Glomerular endothelial cell (primary cell): Measurements from ENCODE around the gene MTA2. TPM values are rescaled to one million over a fixed set of nuclear protein-coding genes. Genes with fewer than 3 reads are reported as not detected.
"Not testable (repeated sequence)": the region's sequence is repeated elsewhere in the genome, so short reads cannot be mapped to it uniquely, and the experiment has no call there.

Experiments
- DNase-seq: peaks from one replicate; pipeline ENCODE4 v3.0.0-alpha.2; 2011; ENCODE audit warnings: low read depth, low spot score; ENCODE audit errors: extremely low read depth
- total RNA-seq: library from RNA; depleted of rRNA; stranded (reverse); fragments of >200 nt; gene quantifications from 2 replicates; pipeline ENCODE4 v1.2.3, GENCODE V29; 2015

MTA2 gene
- total RNA-seq, 1 donor from 2014 or later, result 154 TPM

GRCh38 chr11:62570903-62571302 is 30.8 kb downstream of the MTA2 start:
- DNase-seq, result not testable (repeated sequence)

DNA sequence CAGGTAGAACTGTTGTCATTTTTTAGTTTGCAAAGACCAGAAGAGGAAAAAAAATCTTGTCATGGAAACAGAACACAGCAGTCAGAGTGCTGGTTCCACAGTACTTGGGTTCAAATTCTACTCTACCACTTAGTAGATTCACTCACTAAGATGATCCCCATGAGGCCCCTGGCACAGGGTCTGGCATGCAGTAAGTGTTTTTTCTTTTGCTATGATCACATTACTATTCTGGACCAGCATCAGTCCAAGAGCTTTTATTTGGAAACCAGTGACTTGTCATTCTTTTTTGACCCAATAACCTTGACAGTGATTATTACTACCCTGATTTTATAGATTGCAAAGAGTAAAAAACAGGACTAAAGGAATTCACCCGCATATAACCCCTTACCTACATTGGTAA is 32.1 kb downstream of the MTA2 start:
- no peak for DNase-seq

- no peak for DNase-seq
Measured at GRCh38 chr11:62567018-62567633, 34.5 kb downstream of the MTA2 start.

GRCh38 chr11:62566247-62566646 is 35.4 kb downstream of the MTA2 start:
- DNase-seq, result no peak

- DNase-seq, result no peak
Measured at GRCh38 chr11:62565100-62565802, 36.4 kb downstream of the MTA2 start.

- not testable (repeated sequence) for DNase-seq
Measured at GRCh38 chr11:62561677-62562230, 39.9 kb downstream of the MTA2 start.

GRCh38 chr11:62560566-62561103 is 41.0 kb downstream of the MTA2 start:
- peak; percentile 83 for DNase-seq

DNA sequence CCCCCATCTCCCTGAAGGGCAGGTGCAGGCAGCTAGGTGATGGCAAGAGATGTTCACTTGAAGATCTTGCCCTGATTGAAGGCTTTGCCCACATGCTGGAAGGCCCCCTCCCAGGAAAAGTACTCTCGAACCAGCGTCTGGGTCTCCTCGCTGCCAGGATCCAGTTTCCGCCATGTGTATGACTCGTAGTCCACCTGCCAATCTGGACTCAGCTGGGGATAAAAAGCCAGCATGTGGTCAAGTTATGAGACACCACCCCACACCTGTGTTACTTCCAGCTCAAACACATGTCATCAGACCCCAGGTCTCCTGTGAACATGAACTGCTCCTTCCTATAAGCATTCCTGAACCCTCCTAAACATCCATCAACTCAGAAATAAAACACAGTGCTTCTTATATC is 42.0 kb downstream of the MTA2 start:
- not testable (repeated sequence) for DNase-seq

DNA sequence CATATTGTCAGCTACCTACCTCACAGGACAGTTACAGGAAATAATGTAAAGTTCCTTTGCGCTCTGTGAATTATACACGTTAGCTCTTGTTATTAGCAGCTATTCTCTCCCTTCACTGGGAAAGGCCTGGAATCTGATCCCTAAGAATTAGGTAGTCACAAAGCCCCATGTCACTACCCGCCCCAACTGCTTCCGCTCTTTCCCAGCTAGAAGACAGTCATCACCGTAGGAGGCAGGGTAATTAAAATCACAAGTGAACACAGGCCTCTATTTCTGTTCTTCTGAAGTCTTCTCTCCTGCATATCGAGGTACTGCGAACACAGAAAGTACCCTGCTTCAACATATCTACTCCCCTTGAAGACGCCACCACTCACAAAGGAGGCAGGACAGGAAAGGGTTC is 42.5 kb downstream of the MTA2 start:
- no peak for DNase-seq

- DNase-seq, result no peak
Measured at GRCh38 chr11:62558669-62559068, 43.0 kb downstream of the MTA2 start.

DNA sequence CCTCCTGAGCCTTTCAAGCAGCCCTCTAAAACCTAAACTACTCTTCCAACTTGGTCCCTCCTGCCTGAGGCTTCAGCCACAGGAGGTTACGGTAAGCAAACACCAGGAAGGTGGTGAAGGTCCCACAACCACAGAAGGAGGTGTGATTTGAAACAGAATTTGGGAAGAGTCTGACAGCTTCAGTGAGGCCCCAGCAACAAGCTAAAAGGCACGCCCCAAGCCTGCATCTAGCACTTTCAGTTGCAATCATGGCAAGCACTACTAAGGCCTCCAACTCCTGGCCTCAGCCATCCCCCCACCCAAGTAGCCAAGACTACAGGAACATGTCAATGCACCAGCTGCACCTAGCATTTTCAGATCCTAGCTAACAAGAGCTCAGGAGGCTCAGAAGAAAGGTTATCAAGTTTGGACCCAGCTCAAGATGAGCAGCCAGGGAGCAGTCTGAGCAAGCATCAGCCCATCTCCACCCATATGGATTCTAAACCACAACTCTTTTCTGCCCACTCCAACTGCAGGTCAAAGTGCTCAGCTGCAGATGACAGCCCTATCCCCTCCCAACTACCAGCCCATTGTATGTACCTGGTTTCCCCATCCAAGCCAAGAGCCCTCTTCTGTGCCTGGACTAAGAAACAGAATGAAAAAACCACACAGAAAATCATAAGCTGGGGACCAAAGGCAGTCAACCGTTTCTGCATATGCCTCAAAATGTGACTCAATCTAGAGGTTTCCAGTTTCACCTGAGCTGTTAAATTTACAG is 44.6 kb downstream of the MTA2 start:
- DNase-seq, result no peak

- DNase-seq, result peak; percentile 72
Measured at GRCh38 chr11:62556108-62556874, 45.4 kb downstream of the MTA2 start.

DNA sequence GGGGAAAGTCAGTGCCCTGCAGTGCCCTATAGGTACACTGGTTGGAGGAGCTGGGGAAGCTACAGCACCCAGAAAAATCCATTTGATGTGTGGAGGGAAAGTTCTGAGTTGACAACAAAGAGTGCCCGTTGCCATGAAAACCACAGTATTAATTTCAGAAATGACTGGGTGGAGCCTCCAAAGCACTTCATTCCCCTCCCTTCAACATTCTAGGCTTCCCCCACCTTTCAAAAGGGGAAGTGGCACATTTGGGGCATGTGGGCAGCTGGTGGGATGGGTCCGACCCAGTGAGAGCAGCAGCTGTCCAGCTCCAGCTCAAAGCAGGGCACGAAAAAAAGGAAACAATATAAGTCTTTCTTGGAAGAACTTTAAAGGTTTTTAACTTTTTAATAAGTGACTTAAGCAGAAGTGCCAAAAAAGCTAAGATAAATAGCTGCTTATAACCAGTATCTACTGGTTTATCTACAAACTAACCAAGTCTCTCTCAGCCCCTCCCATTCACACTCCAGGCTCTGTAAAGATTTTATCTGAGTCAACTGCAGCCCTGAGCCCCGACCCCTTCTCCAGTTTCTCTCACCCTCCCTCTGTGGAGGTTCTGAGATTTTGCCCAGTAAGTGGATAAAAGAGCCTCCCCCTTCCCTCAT is 46.1 kb downstream of the MTA2 start:
- no peak for DNase-seq

DNA sequence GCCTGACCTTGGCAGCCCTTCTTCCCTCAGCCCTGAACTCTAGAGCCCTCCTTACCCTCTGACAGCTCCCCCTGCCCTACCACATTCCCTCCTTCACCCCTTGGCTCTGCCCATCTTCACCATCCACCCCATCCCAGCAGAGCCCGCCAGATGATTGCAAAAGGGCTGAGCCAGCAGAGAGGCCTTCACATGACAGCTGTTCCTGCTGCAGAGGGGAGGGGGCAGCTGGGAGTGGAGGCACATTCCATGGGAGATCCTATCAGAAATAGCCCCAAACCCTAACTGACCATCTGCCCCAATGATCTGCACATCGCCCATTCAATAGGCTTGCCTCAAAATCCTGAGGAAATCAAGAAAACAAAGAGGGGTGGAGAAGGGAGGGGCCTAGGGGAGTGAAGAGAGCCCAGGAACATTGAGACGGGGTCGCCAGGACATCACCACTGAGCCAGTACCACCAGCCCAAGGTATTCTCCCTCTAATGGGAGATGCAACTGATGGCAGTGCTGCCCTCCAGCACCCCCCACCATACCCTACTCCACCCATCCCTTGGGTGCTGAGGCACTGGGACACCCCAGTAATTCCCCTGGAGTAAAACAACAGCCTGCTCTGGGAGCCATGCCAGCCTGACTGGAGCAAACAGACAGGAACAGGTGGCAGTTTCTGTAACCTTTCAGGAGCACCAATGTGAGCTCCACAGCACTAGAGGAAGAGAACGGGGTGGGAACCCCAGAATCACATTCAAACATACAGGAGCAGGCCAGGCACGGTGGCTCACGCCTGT is 47.1 kb downstream of the MTA2 start:
- DNase-seq, result no peak

GRCh38 chr11:62553839-62554361 is 47.8 kb downstream of the MTA2 start:
- no peak for DNase-seq

DNA sequence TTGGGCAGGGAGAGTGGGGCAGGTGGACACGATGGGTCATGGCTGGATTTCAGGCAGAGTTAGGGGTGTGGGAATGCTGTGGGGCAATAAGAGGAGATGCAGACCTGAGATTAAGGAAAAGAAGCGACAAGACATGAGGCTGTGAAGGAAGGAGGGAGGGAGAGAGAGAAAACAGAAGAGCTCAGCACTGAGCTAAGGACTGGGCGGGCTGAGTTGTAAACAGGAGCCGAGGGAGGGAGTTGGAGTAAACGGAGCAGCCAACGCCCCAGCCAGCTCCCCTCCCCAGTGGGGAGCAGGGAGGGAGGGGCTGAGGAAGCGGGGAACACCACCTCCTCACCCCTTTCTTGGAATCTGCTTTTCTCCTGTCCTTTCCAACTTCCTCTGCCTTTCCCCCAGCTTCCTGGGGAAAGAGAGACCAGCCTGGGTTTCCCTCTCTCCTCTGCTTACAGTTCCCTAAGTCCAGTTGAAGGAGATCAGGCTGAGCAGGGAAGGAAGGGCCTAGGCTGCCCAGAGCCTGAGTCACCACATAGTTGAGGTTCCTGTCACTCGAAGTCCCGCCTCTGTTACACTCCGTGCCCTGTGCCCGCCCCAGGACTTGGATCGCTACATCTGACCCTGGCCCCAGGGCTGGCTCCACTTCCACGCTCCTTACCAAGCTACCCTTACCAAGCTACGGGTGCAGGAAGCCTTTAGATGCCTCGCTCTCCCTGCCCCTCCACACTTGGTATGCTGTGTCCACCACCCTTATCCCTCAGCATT is 48.4 kb downstream of the MTA2 start:
- peak; percentile 91 for DNase-seq

- no peak for DNase-seq
Measured at GRCh38 chr11:62552485-62553079, 49.1 kb downstream of the MTA2 start.

- not testable (repeated sequence) for DNase-seq
Measured at GRCh38 chr11:62550478-62550877, 51.2 kb downstream of the MTA2 start.
